ENCODE data around the gene NENF.

The NENF gene

GRCh38 chr1:212396638-212397037 is 36.1 kb upstream of the NENF start:
- Histone ChIP-seq H2AFZ (ENCODE audit: low read depth) (no peak overlapping the region), H3K36me3 (ENCODE audit: insufficient read depth) (no peaks in the 10 kb centered on the region), H4K20me1 (ENCODE audit: insufficient read depth) (no peaks in the 10 kb centered on the region), H3K4me3 (IDR thresholded peaks at IDR 0.05; ENCODE audit: insufficient read depth, low read depth, low read length) (no peak overlapping the region), H3K4me1 (ENCODE audit: low read depth, poor library complexity, severe bottlenecking) (no peaks in the 10 kb centered on the region), H3K27ac (no peak overlapping the region), H3K4me2 (no peak overlapping the region), H3K27me3 (ENCODE audit: insufficient read depth, low read depth) (no peaks in the 10 kb centered on the region), H3K79me2 (ENCODE audit: insufficient read depth, low read depth) (no peaks in the 10 kb centered on the region), H3K9ac (no peak overlapping the region)
- TF ChIP-seq CTCF (conservative IDR thresholded peaks at IDR 0.05; ENCODE audit: low read depth, low read length), result no peak

- Histone ChIP-seq H3K27ac (no peak overlapping the region), H3K36me3 (ENCODE audit: insufficient read depth) (no peaks in the 10 kb centered on the region), H3K4me3 (IDR thresholded peaks at IDR 0.05; ENCODE audit: insufficient read depth, low read depth, low read length) (no peak overlapping the region), H4K20me1 (ENCODE audit: insufficient read depth) (no peaks in the 10 kb centered on the region), H3K4me2 (no peak overlapping the region), H3K4me1 (ENCODE audit: low read depth, poor library complexity, severe bottlenecking) (no peaks in the 10 kb centered on the region), H3K9ac (no peak overlapping the region), H2AFZ (ENCODE audit: low read depth) (no peak overlapping the region), H3K79me2 (ENCODE audit: insufficient read depth, low read depth) (no peaks in the 10 kb centered on the region), H3K27me3 (ENCODE audit: insufficient read depth, low read depth) (no peaks in the 10 kb centered on the region)
- TF ChIP-seq CTCF (conservative IDR thresholded peaks at IDR 0.05; ENCODE audit: low read depth, low read length), result no peak
These were observed 35.5 kb upstream of the NENF start for GRCh38 chr1:212397171-212397570.

GRCh38 chr1:212401042-212401441 is 31.7 kb upstream of the NENF start:
- TF ChIP-seq CTCF (conservative IDR thresholded peaks at IDR 0.05; ENCODE audit: low read depth, low read length), result no peak
- no peaks in the 10 kb centered on the region for H4K20me1 ChIP-seq (ENCODE audit: insufficient read depth)
- H3K36me3 ChIP-seq (ENCODE audit: insufficient read depth), result no peaks in the 10 kb centered on the region
- H3K4me2 ChIP-seq, result no peak overlapping the region
- H3K4me1 ChIP-seq (ENCODE audit: low read depth, poor library complexity, severe bottlenecking), result no peaks in the 10 kb centered on the region
- no peak overlapping the region for H2AFZ ChIP-seq (ENCODE audit: low read depth)
- H3K27ac ChIP-seq, result no peak overlapping the region
- no peak overlapping the region for H3K9ac ChIP-seq
- no peak overlapping the region for H3K4me3 ChIP-seq (IDR thresholded peaks at IDR 0.05; ENCODE audit: insufficient read depth, low read depth, low read length)
- H3K79me2 ChIP-seq (ENCODE audit: insufficient read depth, low read depth), result no peaks in the 10 kb centered on the region
- H3K27me3 ChIP-seq (ENCODE audit: insufficient read depth, low read depth), result no peaks in the 10 kb centered on the region

GRCh38 chr1:212401838-212402582 is 30.7 kb upstream of the NENF start:
- Histone ChIP-seq H2AFZ (ENCODE audit: low read depth) (no peak overlapping the region), H3K36me3 (ENCODE audit: insufficient read depth) (no peaks in the 10 kb centered on the region; the same call in 1 of the 2 replicates), H3K27me3 (ENCODE audit: insufficient read depth, low read depth) (no peaks in the 10 kb centered on the region), H3K4me1 (ENCODE audit: low read depth, poor library complexity, severe bottlenecking) (no peaks in the 10 kb centered on the region), H3K4me3 (IDR thresholded peaks at IDR 0.05; ENCODE audit: insufficient read depth, low read depth, low read length) (no peak overlapping the region), H3K27ac (no peak overlapping the region), H4K20me1 (ENCODE audit: insufficient read depth) (no peaks in the 10 kb centered on the region), H3K4me2 (no peak overlapping the region), H3K9ac (no peak overlapping the region), H3K79me2 (ENCODE audit: insufficient read depth, low read depth) (no peaks in the 10 kb centered on the region)
- TF ChIP-seq CTCF (conservative IDR thresholded peaks at IDR 0.05; ENCODE audit: low read depth, low read length), result no peak
